Inferior parietal cortex (tissue), 1 donor: ENCODE measurements around the gene USP17L21.
"Not testable (repeated sequence)": the region's sequence is repeated elsewhere in the genome, so short reads cannot be mapped to it uniquely, and the experiment has no call there.

Source experiments
- DNase-seq: peaks from one replicate; pipeline ENCODE4 v3.0.0-alpha.2; 2016; ENCODE audit errors: extremely low spot score

USP17L21 gene

DNA sequence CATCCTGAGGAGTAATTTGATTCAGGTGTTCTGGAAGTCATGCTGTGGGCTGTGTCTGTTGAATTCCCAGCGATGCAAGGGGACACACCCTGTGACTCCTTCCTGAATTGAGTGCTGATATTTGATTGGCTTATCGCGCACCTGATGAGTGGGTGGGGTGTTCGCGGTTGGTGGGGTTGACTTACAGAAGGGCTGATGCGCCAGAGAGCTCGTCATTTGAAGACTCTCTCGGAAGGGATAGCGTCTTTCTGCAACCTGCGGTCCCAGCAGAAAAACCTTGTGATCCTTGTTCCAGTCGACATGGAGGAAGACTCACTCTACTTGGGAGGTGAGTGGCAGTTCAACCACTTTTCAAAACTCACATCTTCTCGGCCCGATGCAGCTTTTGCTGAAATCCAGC is at the start of gene USP17L21:
USP17L21 (plus strand) TSS at position 301 of the 400 bp plus-strand sequence; CDS start at position 301, 0 bp downstream.
- DNase-seq = not testable (repeated sequence)

- not testable (repeated sequence) for DNase-seq
Observed at GRCh38 chr4:9214701-9215100, 48.0 kb upstream of the USP17L21 start.

- not testable (repeated sequence) for DNase-seq
Observed at GRCh38 chr4:9215105-9215504, 47.6 kb upstream of the USP17L21 start, which contains the start of gene USP17L11. USP17L11 (plus strand) TSS chr4:9215405; CDS start chr4:9215405, 0 bp downstream.

GRCh38 chr4:9219852-9220251 is 42.8 kb upstream of the USP17L21 start, which contains the start of gene USP17L12:
USP17L12 (plus strand) TSS chr4:9220152; CDS start chr4:9220152, 0 bp downstream.
- DNase-seq = not testable (repeated sequence)

DNA sequence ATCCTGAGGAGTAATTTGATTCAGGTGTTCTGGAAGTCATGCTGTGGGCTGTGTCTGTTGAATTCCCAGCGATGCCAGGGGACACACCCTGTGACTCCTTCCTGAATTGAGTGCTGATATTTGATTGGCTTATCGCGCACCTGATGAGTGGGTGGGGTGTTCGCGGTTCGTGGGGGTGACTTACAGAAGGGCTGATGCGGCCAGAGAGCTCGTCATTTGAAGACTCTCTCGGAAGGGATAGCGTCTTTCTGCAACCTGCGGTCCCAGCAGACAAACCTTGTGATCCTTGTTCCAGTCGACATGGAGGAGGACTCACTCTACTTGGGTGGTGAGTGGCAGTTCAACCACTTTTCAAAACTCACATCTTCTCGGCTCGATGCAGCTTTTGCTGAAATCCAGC is 38.1 kb upstream of the USP17L21 start, which contains the start of gene USP17L13:
USP17L13 (plus strand) TSS at position 301 of the 400 bp plus-strand sequence; CDS start at position 301, 0 bp downstream.
- DNase-seq = not testable (repeated sequence)

GRCh38 chr4:9230249-9230648 is 32.4 kb upstream of the USP17L21 start:
- not testable (repeated sequence) for DNase-seq

GRCh38 chr4:9234085-9234484 is 28.6 kb upstream of the USP17L21 start, which contains the start of gene USP17L15:
USP17L15 (plus strand) TSS chr4:9234385; CDS start chr4:9234385, 0 bp downstream.
- DNase-seq = not testable (repeated sequence)

- not testable (repeated sequence) for DNase-seq
Observed at GRCh38 chr4:9238461-9238860, 24.2 kb upstream of the USP17L21 start.

DNA sequence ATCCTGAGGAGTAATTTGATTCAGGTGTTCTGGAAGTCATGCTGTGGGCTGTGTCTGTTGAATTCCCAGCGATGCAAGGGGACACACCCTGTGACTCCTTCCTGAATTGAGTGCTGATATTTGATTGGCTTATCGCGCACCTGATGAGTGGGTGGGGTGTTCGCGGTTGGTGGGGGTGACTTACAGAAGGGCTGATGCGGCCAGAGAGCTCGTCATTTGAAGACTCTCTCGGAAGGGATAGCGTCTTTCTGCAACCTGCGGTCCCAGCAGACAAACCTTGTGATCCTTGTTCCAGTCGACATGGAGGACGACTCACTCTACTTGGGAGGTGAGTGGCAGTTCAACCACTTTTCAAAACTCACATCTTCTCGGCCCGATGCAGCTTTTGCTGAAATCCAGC is 19.1 kb upstream of the USP17L21 start, which contains the start of gene USP17L17:
USP17L17 (plus strand) TSS at position 301 of the 400 bp plus-strand sequence; CDS start at position 301, 0 bp downstream.
- not testable (repeated sequence) for DNase-seq

DNA sequence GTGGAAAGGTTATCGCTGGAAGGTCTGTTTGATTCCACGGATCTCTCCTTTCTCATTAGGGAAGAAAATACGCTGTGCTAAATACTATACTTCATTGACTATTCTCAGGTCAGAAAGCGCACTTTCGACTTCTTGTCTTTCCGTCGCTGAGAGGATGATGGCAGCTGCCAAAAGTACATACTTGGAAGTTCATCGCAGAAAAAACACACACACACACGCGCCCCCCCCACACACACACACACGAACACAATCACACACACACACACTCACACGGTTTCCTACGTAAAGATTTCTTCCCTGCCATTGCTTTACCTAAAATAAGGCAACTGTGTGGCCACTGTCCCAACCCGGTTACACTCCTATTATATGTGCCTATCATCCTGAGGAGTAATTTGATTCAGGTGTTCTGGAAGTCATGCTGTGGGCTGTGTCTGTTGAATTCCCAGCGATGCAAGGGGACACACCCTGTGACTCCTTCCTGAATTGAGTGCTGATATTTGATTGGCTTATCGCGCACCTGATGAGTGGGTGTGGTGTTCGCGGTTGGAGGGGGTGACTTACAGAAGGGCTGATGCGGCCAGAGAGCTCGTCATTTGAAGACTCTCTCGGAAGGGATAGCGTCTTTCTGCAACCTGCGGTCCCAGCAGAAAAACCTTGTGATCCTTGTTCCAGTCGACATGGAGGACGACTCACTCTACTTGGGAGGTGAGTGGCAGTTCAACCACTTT is 14.6 kb upstream of the USP17L21 start, which contains the start of gene USP17L18:
USP17L18 (plus strand) TSS at position 678 of the 728 bp plus-strand sequence; CDS start at position 678, 0 bp downstream.
- DNase-seq = not testable (repeated sequence)

DNA sequence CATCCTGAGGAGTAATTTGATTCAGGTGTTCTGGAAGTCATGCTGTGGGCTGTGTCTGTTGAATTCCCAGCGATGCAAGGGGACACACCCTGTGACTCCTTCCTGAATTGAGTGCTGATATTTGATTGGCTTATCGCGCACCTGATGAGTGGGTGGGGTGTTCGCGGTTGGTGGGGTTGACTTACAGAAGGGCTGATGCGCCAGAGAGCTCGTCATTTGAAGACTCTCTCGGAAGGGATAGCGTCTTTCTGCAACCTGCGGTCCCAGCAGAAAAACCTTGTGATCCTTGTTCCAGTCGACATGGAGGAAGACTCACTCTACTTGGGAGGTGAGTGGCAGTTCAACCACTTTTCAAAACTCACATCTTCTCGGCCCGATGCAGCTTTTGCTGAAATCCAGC is 9.6 kb upstream of the USP17L21 start, which contains the start of gene USP17L19:
USP17L19 (plus strand) TSS at position 301 of the 400 bp plus-strand sequence; CDS start at position 301, 0 bp downstream.
- not testable (repeated sequence) for DNase-seq

GRCh38 chr4:9257824-9258223 is 4.8 kb upstream of the USP17L21 start, which contains the start of gene USP17L20:
USP17L20 (plus strand) TSS chr4:9258124; CDS start chr4:9258124, 0 bp downstream.
- DNase-seq = not testable (repeated sequence)

DNA sequence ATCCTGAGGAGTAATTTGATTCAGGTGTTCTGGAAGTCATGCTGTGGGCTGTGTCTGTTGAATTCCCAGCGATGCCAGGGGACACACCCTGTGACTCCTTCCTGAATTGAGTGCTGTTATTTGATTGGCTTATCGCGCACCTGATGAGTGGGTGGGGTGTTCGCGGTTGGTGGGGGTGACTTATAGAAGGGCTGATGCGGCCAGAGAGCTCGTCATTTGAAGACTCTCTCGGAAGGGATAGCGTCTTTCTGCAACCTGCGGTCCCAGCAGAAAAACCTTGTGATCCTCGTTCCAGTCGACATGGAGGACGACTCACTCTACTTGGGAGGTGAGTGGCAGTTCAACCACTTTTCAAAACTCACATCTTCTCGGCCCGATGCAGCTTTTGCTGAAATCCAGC is 4.6 kb downstream of the USP17L21 start, which contains the start of gene USP17L22:
USP17L22 (plus strand) TSS at position 301 of the 400 bp plus-strand sequence; CDS start at position 301, 0 bp downstream.
- not testable (repeated sequence) for DNase-seq

DNA sequence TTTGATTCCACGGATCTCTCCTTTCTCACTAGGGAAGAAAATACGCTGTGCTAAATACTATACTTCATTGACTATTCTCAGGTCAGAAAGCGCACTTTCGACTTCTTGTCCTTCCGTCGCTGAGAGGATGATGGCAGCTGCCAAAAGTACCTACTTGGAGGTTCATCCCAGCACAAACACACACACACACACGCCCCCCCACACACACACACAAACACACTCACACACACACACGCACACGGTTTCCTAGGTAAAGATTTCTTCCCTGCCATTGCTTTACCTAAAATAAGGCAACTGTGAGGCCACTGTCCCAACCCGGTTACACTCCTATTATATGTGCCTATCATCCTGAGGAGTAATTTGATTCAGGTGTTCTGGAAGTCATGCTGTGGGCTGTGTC is 9.0 kb downstream of the USP17L21 start:
- not testable (repeated sequence) for DNase-seq
